ENCODE data around the gene CBLL1. TPM values are rescaled to one million over a fixed set of nuclear protein-coding genes. Genes with fewer than 3 reads are reported as not detected.

The CBLL1 gene
- total RNA-seq: 47.9 and 49.8 TPM in 2 replicates

- intact Hi-C loops (cut with micrococcal nuclease): loop anchor here (1.0 to 10.0 kb wide), 16 partner anchors 84 to 1458 kb away; partner anchors contain the start of genes BCAP29, CCDC71L, COG5 and DLD
These were observed at the start of gene CBLL1 for GRCh38 chr7:107743567-107744344. Gene CBLL1 (plus strand): TSS chr7:107744142. CDS start chr7:107744164, 22 bp downstream.

GRCh38 chr7:107694386-107694785 lies 49.6 kb upstream of the CBLL1 start:
- intact Hi-C loops (cut with micrococcal nuclease): no loop called here

- intact Hi-C loops (cut with micrococcal nuclease): loop anchor here (2.0 kb wide), 1 partner anchor 30 kb away; no protein-coding TSS in a partner anchor
These were observed 47.5 kb upstream of the CBLL1 start for GRCh38 chr7:107696330-107696946.

GRCh38 chr7:107697321-107698049 lies 46.5 kb upstream of the CBLL1 start:
- intact Hi-C loops (cut with micrococcal nuclease): loop anchor here (2.0 kb wide), 1 partner anchor 31 kb away; no protein-coding TSS in a partner anchor

GRCh38 chr7:107700570-107700969 lies 43.4 kb upstream of the CBLL1 start:
- intact Hi-C loops (cut with micrococcal nuclease): no loop called here

GRCh38 chr7:107701191-107701590 lies 42.8 kb upstream of the CBLL1 start:
- intact Hi-C loops (cut with micrococcal nuclease): no loop called here

GRCh38 chr7:107703219-107703618 lies 40.7 kb upstream of the CBLL1 start:
- intact Hi-C loops (cut with micrococcal nuclease): no loop called here

- intact Hi-C loops (cut with micrococcal nuclease): no loop called here
These were observed 40.1 kb upstream of the CBLL1 start for GRCh38 chr7:107703872-107704271.

- intact Hi-C loops (cut with micrococcal nuclease): no loop called here
These were observed 35.0 kb upstream of the CBLL1 start for GRCh38 chr7:107708956-107709355.

GRCh38 chr7:107711301-107711700 lies 32.6 kb upstream of the CBLL1 start:
- intact Hi-C loops (cut with micrococcal nuclease): no loop called here

- intact Hi-C loops (cut with micrococcal nuclease): no loop called here
These were observed 31.9 kb upstream of the CBLL1 start for GRCh38 chr7:107712025-107712424.

- intact Hi-C loops (cut with micrococcal nuclease): no loop called here
These were observed 31.0 kb upstream of the CBLL1 start for GRCh38 chr7:107712896-107713295.

- intact Hi-C loops (cut with micrococcal nuclease): no loop called here
These were observed 28.4 kb upstream of the CBLL1 start for GRCh38 chr7:107715531-107715930.

GRCh38 chr7:107718456-107719193 lies 25.3 kb upstream of the CBLL1 start:
- intact Hi-C loops (cut with micrococcal nuclease): no loop called here

GRCh38 chr7:107721286-107721685 lies 22.7 kb upstream of the CBLL1 start:
- intact Hi-C loops (cut with micrococcal nuclease): no loop called here

GRCh38 chr7:107723255-107723654 lies 20.7 kb upstream of the CBLL1 start:
- intact Hi-C loops (cut with micrococcal nuclease): no loop called here

GRCh38 chr7:107725138-107725740 lies 18.7 kb upstream of the CBLL1 start:
- intact Hi-C loops (cut with micrococcal nuclease): loop anchor here (1.0 to 5.0 kb wide), 7 partner anchors 66 to 932 kb away; partner anchors contain the start of genes BCAP29, COG5 and DUS4L

- intact Hi-C loops (cut with micrococcal nuclease): loop anchor here (5.0 kb wide), 2 partner anchors 144 to 164 kb away; partner anchors contain the start of genes BCAP29, COG5 and DUS4L
These were observed 17.4 kb upstream of the CBLL1 start for GRCh38 chr7:107726356-107727130.

- intact Hi-C loops (cut with micrococcal nuclease): loop anchor here (5.0 kb wide), 2 partner anchors 146 to 166 kb away; partner anchors contain the start of genes BCAP29, COG5 and DUS4L
These were observed 15.7 kb upstream of the CBLL1 start for GRCh38 chr7:107728276-107728675.
